H9 (cell line): ENCODE results near the gene MYO5B. TPM values are rescaled to one million over a fixed set of nuclear protein-coding genes. Genes with fewer than 3 reads are reported as not detected.

ENCODE experiments used
- DNase-seq: peaks from one replicate; pipeline ENCODE4 v3.0.0-alpha.2; 2017
- H2AFZ ChIP-seq: one replicate; pipeline ENCODE4 v1.6.1; 2013; ENCODE audit warnings: mild to moderate bottlenecking, low read length, control low read depth, moderate library complexity
- H2AK5ac ChIP-seq: 2 replicates; pipeline ENCODE4 v1.6.1; 2013; ENCODE audit warnings: low read length, control low read depth, mixed read lengths; ENCODE audit not compliant: insufficient read length
- H2BK120ac ChIP-seq: one replicate; pipeline ENCODE4 v1.6.1; 2013; ENCODE audit warnings: low read depth, mild to moderate bottlenecking, low read length, control low read depth, inconsistent platforms; ENCODE audit not compliant: poor library complexity, severe bottlenecking
- H2BK12ac ChIP-seq: 2 replicates; pipeline ENCODE4 v1.6.1; 2013; ENCODE audit warnings: low read length, control low read depth, mixed read lengths, low read depth; ENCODE audit not compliant: insufficient read length
- H2BK15ac ChIP-seq: 2 replicates; pipeline ENCODE4 v1.6.1; 2013; ENCODE audit warnings: low read depth, low read length, control low read depth
- H2BK20ac ChIP-seq: one replicate; pipeline ENCODE4 v1.6.1; 2013; ENCODE audit warnings: low read depth, mild to moderate bottlenecking, low read length, control low read depth, inconsistent platforms; ENCODE audit not compliant: poor library complexity, severe bottlenecking
- H2BK5ac ChIP-seq: 2 replicates; pipeline ENCODE4 v1.6.1; 2013; ENCODE audit warnings: low read length, control low read depth, mixed read lengths; ENCODE audit not compliant: insufficient read length
- H3K14ac ChIP-seq: 2 replicates; pipeline ENCODE4 v1.6.1; 2013; ENCODE audit warnings: low read length, control low read depth; ENCODE audit not compliant: insufficient read depth
- H3K18ac ChIP-seq: 2 replicates; pipeline ENCODE4 v1.6.1; 2013; ENCODE audit warnings: low read depth, mild to moderate bottlenecking, mixed read lengths, low read length, control low read depth; ENCODE audit not compliant: insufficient read length
- H3K23ac ChIP-seq: 2 replicates; pipeline ENCODE4 v1.6.1; 2013; ENCODE audit warnings: low read length, control low read depth, mixed read lengths, low read depth; ENCODE audit not compliant: insufficient read length
- H3K23me2 ChIP-seq: 2 replicates; pipeline ENCODE4 v1.6.1; 2013; ENCODE audit warnings: low read depth, mild to moderate bottlenecking, mixed read lengths, low read length, control low read depth; ENCODE audit not compliant: insufficient read length, poor library complexity, severe bottlenecking
- H3K27ac ChIP-seq: 2 replicates; pipeline ENCODE4 v1.5.1; 2013; ENCODE audit warnings: low read length, control low read depth, mixed read lengths, low read depth; ENCODE audit not compliant: insufficient read length
- H3K27me3 ChIP-seq: 2 replicates; pipeline ENCODE4 v1.6.1; 2013; ENCODE audit warnings: low read length, control low read depth, inconsistent platforms; ENCODE audit not compliant: insufficient read depth
- H3K4ac ChIP-seq: 2 replicates; pipeline ENCODE4 v1.6.1; 2013; ENCODE audit warnings: low read depth, mild to moderate bottlenecking, control low read depth, inconsistent platforms, low read length, moderate library complexity
- H3K4me1 ChIP-seq: 2 replicates; pipeline ENCODE4 v1.6.1; 2013; ENCODE audit warnings: low read length, control low read depth, inconsistent platforms; ENCODE audit not compliant: insufficient read depth
- H3K4me2 ChIP-seq: 2 replicates; pipeline ENCODE4 v1.6.1; 2013; ENCODE audit warnings: low read length, control low read depth, mixed read lengths; ENCODE audit not compliant: insufficient read length, insufficient read depth
- H3K56ac ChIP-seq: 2 replicates; pipeline ENCODE4 v1.6.1; 2013; ENCODE audit warnings: low read depth, mild to moderate bottlenecking, mixed read lengths, low read length, control low read depth; ENCODE audit not compliant: insufficient read length
- H3K79me1 ChIP-seq: 2 replicates; pipeline ENCODE4 v1.6.1; 2013; ENCODE audit warnings: low read depth, mild to moderate bottlenecking, moderate library complexity, low read length, control low read depth, inconsistent platforms; ENCODE audit not compliant: insufficient read depth, poor library complexity, severe bottlenecking
- H3K79me2 ChIP-seq: 2 replicates; pipeline ENCODE4 v1.6.1; 2013; ENCODE audit warnings: low read length, control low read depth, inconsistent platforms; ENCODE audit not compliant: insufficient read depth
- H3K9ac ChIP-seq: 2 replicates; pipeline ENCODE4 v1.6.1; 2013; ENCODE audit warnings: low read length, control low read depth, mixed read lengths; ENCODE audit not compliant: insufficient read length; ENCODE audit errors: extremely low read depth
- H3K9me3 ChIP-seq: one replicate; pipeline ENCODE4 v1.6.1; 2013; ENCODE audit warnings: low read depth, low read length, inconsistent platforms; ENCODE audit not compliant: control insufficient read depth
- H3T11ph ChIP-seq: one replicate; pipeline ENCODE4 v1.6.1; 2013; ENCODE audit warnings: mild to moderate bottlenecking, low read length, control low read depth, inconsistent platforms
- H4K20me1 ChIP-seq: one replicate; pipeline ENCODE4 v1.6.1; 2013; ENCODE audit not compliant: control insufficient read depth, insufficient read length, insufficient read depth
- H4K5ac ChIP-seq: 2 replicates; pipeline ENCODE4 v1.6.1; 2013; ENCODE audit warnings: low read depth, mild to moderate bottlenecking, mixed read lengths, low read length, control low read depth; ENCODE audit not compliant: insufficient read length
- H4K8ac ChIP-seq: replicated peaks from 2 replicates; pipeline ENCODE4 v1.6.1; 2013; ENCODE audit warnings: low read length, control low read depth, mixed read lengths, low read depth; ENCODE audit not compliant: insufficient read length
- H4K91ac ChIP-seq: 2 replicates; pipeline ENCODE4 v1.6.1; 2013; ENCODE audit warnings: low read depth, mild to moderate bottlenecking, moderate library complexity, mixed read lengths, low read length, control low read depth; ENCODE audit not compliant: insufficient read length
- H3K27ac Mint-ChIP-seq, 3 experiments: 2 replicates in 2 of 3; 3 replicates in 1 of 3; pipeline ENCODE4 v1.8.0; 2020 to 2021; ENCODE audit warnings: mixed read lengths in 3 of 3, mild to moderate bottlenecking in 1 of 3, moderate library complexity in 1 of 3
- H3K27me3 Mint-ChIP-seq: 2 replicates; pipeline ENCODE4 v1.8.0; 2021; ENCODE audit warnings: low read depth, mild to moderate bottlenecking, moderate library complexity, mixed read lengths
- H3K36me3 Mint-ChIP-seq, 3 experiments: 2 replicates in 2 of 3; 3 replicates in 1 of 3; pipeline ENCODE4 v1.8.0; 2020 to 2021; ENCODE audit warnings: low read depth in 3 of 3, mixed read lengths in 3 of 3; ENCODE audit not compliant: insufficient read depth in 1 of 3
- H3K4me1 Mint-ChIP-seq, 2 experiments: 2 replicates each; pipeline ENCODE4 v1.8.0; 2020; ENCODE audit warnings: mixed read lengths in 2 of 2
- H3K4me3 Mint-ChIP-seq, 2 experiments: 2 replicates in 1 of 2; 3 replicates in 1 of 2; pipeline ENCODE4 v1.8.0; 2020 to 2021; ENCODE audit warnings: mild to moderate bottlenecking in 2 of 2, mixed read lengths in 2 of 2, moderate library complexity in 1 of 2
- H3K9me3 Mint-ChIP-seq, 2 experiments: 2 replicates in 1 of 2; 3 replicates in 1 of 2; pipeline ENCODE4 v1.8.0; 2020; ENCODE audit warnings: mild to moderate bottlenecking in 2 of 2, mixed read lengths in 2 of 2, moderate library complexity in 1 of 2
- WGBS: extraction: QIAGEN DNeasy Blood & Tissue Kit; methylation state at CpG from one replicate; pipeline ENCODE4 v1.1.7; 2013; ENCODE audit warnings: missing lambda C conversion rate, low lambda C conversion rate, mixed read lengths; ENCODE audit not compliant: insufficient read length; ENCODE audit errors: extremely low coverage; 5-methylcytosine and 5-hydroxymethylcytosine counted together
- total RNA-seq: library from RNA; stranded (reverse); gene quantifications from 2 replicates; pipeline ENCODE4 v1.2.1, GENCODE V29; 2021
- TF ChIP-seq, protein P1 (sequence below): fragments of 200-600 bp; sonication (generic); conservative IDR thresholded peaks from 3 replicates; pipeline ENCODE4 v1.8.0; 2021; ENCODE audit warnings: antibody characterized with exemption, mild to moderate bottlenecking

MYO5B gene
- total RNA-seq, 1 experiment from 2014 or later = 9.3 TPM

DNA sequence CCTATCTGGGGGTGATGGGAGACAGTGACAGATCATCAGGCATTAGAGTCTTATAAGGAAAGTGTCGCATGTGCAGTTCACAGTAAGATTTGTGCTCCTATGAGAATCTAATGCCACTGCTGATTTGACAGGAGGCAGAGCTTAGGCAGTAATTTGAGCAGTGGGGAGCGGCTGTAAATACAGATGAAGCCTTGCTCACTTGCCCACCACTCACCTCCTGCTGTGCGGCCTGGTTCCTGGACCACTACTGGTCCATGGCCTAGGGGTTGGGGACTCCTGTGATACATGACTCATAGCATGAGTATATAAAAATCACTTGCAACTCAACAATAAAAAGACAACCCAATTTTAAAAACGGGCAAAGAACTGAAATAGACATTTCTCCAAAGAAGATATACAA, 310.5 kb downstream of the MYO5B start:
- Histone ChIP-seq H3K4me2 (no peak overlapping the region), H2AK5ac (no peak overlapping the region), H4K5ac (no peak overlapping the region), H4K20me1 (no peaks in the 10 kb centered on the region), H2BK12ac (no peak overlapping the region), H2BK20ac (no peak overlapping the region), H3K4ac (no peak overlapping the region), H2BK5ac (no peak overlapping the region), H3K4me1 (no peaks in the 10 kb centered on the region), H4K91ac (no peak overlapping the region), H3K14ac (no peak overlapping the region), H3K18ac (no peak overlapping the region), H2BK120ac (no peak overlapping the region), H3K9ac (no peak overlapping the region), H4K8ac (no peak overlapping the region), H3K23ac (no peak overlapping the region), H3K9me3 (no peaks in the 10 kb centered on the region), H2BK15ac (no peak overlapping the region), H3K79me2 (no peaks in the 10 kb centered on the region), H3K23me2 (no peaks in the 10 kb centered on the region), H3K27me3 (no peaks in the 10 kb centered on the region), H2AFZ (no peak overlapping the region), H3T11ph (no peak overlapping the region), H3K56ac (no peak overlapping the region), H3K27ac (no peak overlapping the region), H3K79me1 (no peaks in the 10 kb centered on the region)
- H3K27me3 Mint-ChIP-seq = no peaks in the 10 kb centered on the region
- peaks cover 4 to 8% of the 10 kb centered on the region in 2 experiments; a peak in 3 of 4 replicates for H3K4me1 Mint-ChIP-seq
- H3K36me3 Mint-ChIP-seq = no peaks in the 10 kb centered on the region
- no peak for DNase-seq
- TF ChIP-seq, protein P1, sequence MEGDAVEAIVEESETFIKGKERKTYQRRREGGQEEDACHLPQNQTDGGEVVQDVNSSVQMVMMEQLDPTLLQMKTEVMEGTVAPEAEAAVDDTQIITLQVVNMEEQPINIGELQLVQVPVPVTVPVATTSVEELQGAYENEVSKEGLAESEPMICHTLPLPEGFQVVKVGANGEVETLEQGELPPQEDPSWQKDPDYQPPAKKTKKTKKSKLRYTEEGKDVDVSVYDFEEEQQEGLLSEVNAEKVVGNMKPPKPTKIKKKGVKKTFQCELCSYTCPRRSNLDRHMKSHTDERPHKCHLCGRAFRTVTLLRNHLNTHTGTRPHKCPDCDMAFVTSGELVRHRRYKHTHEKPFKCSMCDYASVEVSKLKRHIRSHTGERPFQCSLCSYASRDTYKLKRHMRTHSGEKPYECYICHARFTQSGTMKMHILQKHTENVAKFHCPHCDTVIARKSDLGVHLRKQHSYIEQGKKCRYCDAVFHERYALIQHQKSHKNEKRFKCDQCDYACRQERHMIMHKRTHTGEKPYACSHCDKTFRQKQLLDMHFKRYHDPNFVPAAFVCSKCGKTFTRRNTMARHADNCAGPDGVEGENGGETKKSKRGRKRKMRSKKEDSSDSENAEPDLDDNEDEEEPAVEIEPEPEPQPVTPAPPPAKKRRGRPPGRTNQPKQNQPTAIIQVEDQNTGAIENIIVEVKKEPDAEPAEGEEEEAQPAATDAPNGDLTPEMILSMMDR = no peak
- H3K27ac Mint-ChIP-seq = no peak overlapping the region
- no peak overlapping the region for H3K4me3 Mint-ChIP-seq
- H3K9me3 Mint-ChIP-seq = no peaks in the 10 kb centered on the region; a peak in 1 of 5 replicates
- WGBS = no CpG with 5 or more reads among the region's 4 CpGs
